GM23338 (cell line): ENCODE measurements around the gene LRRFIP1. TPM values are rescaled to one million over a fixed set of nuclear protein-coding genes. Genes with fewer than 3 reads are reported as not detected.

ENCODE experiments used
- ATAC-seq: fragments of 200-7000 bp; cut with Tn5 transposase; 3 replicates; pipeline ENCODE4 v1.9.1; 2020
- DNase-seq: peaks from one replicate; pipeline ENCODE4 v3.0.0-alpha.2; 2015; ENCODE audit warnings: low spot score
- H2AFZ ChIP-seq: fragments of 200-600 bp; sonication (generic); 2 replicates; pipeline ENCODE4 v1.8.0; 2016; ENCODE audit warnings: antibody characterized with exemption, mild to moderate bottlenecking, moderate library complexity
- H3F3A ChIP-seq: fragments of 200-600 bp; sonication (generic); replicated peaks from 2 replicates; pipeline ENCODE4 v1.8.0; 2017; ENCODE audit warnings: antibody characterized with exemption, mixed run types, low read depth
- H3K27ac ChIP-seq: fragments of 200-600 bp; sonication (generic); 2 replicates; pipeline ENCODE4 v1.6.1; 2016; ENCODE audit warnings: low read depth
- H3K27me3 ChIP-seq: fragments of 200-600 bp; sonication (generic); 2 replicates; pipeline ENCODE4 v1.8.0; 2016; ENCODE audit warnings: mild to moderate bottlenecking, mixed run types, moderate library complexity; ENCODE audit not compliant: insufficient read depth
- H3K36me3 ChIP-seq: fragments of 200-600 bp; sonication (generic); 2 replicates; pipeline ENCODE4 v1.8.0; 2016; ENCODE audit warnings: mild to moderate bottlenecking; ENCODE audit not compliant: insufficient read depth
- H3K4me1 ChIP-seq: fragments of 200-600 bp; sonication (generic); 2 replicates; pipeline ENCODE4 v1.8.0; 2016; ENCODE audit warnings: mild to moderate bottlenecking, moderate library complexity; ENCODE audit not compliant: insufficient read depth
- H3K4me2 ChIP-seq: fragments of 200-600 bp; sonication (generic); 2 replicates; pipeline ENCODE4 v1.7.1; 2017; ENCODE audit warnings: mixed run types
- H3K4me3 ChIP-seq: fragments of 200-600 bp; sonication (generic); 2 replicates; pipeline ENCODE4 v1.6.1; 2016; ENCODE audit warnings: mixed run types
- H3K79me2 ChIP-seq: fragments of 200-600 bp; sonication (generic); replicated peaks from 2 replicates; pipeline ENCODE4 v1.8.0; 2017; ENCODE audit warnings: mild to moderate bottlenecking; ENCODE audit not compliant: insufficient read depth
- H3K9me2 ChIP-seq: fragments of 200-600 bp; sonication (generic); 2 replicates; pipeline ENCODE4 v1.8.0; 2017; ENCODE audit not compliant: insufficient read depth
- H4K20me1 ChIP-seq: fragments of 200-600 bp; sonication (generic); replicated peaks from 2 replicates; pipeline ENCODE4 v1.8.0; 2017; ENCODE audit warnings: mild to moderate bottlenecking; ENCODE audit not compliant: insufficient read depth
- H3K27ac Mint-ChIP-seq: 2 replicates; pipeline ENCODE4 v1.8.0; 2020; ENCODE audit warnings: inconsistent platforms, mild to moderate bottlenecking, moderate library complexity, mixed read lengths
- H3K27me3 Mint-ChIP-seq: 3 replicates; pipeline ENCODE4 v1.8.0; 2022; ENCODE audit warnings: low read depth, mild to moderate bottlenecking, moderate library complexity, mixed read lengths, inconsistent platforms; ENCODE audit not compliant: insufficient read depth, poor library complexity
- H3K36me3 Mint-ChIP-seq: 3 replicates; pipeline ENCODE4 v1.8.0; 2021; ENCODE audit warnings: low read depth, mild to moderate bottlenecking, inconsistent platforms, moderate library complexity, mixed read lengths
- H3K4me1 Mint-ChIP-seq: 3 replicates; pipeline ENCODE4 v1.8.0; 2020; ENCODE audit warnings: mild to moderate bottlenecking, inconsistent platforms, mixed read lengths
- H3K4me3 Mint-ChIP-seq: 3 replicates; pipeline ENCODE4 v1.8.0; 2021; ENCODE audit warnings: moderate library complexity, mild to moderate bottlenecking, inconsistent platforms, mixed read lengths
- H3K9me3 Mint-ChIP-seq: 3 replicates; pipeline ENCODE4 v1.8.0; 2020; ENCODE audit warnings: moderate library complexity, mild to moderate bottlenecking, inconsistent platforms, mixed read lengths
- CREB1 ChIP-seq: fragments of 250-450 bp; sonication (Bioruptor Pico); IDR thresholded peaks from 2 replicates; pipeline ENCODE4 v1.5.0; 2020; ENCODE audit warnings: low read depth, mild to moderate bottlenecking, moderate library complexity
- EZH2 ChIP-seq: fragments of 200-600 bp; sonication (generic); IDR thresholded peaks from one replicate; pipeline ENCODE4 v1.8.0; 2017; ENCODE audit warnings: antibody characterized with exemption, mild to moderate bottlenecking, low read depth; ENCODE audit not compliant: unreplicated experiment
- EZH2phosphoT487 ChIP-seq: fragments of 200-600 bp; sonication (generic); IDR thresholded peaks from one replicate; pipeline ENCODE4 v1.8.1; 2018; ENCODE audit warnings: antibody characterized with exemption; ENCODE audit not compliant: unreplicated experiment
- NANOG ChIP-seq: IDR thresholded peaks from 2 replicates; pipeline ENCODE4 v1.6.1; 2016; ENCODE audit warnings: antibody characterized with exemption, borderline replicate concordance
- POLR2AphosphoS5 ChIP-seq: IDR thresholded peaks from 2 replicates; pipeline ENCODE4 v1.6.1; 2016; ENCODE audit warnings: antibody characterized with exemption, low read depth
- STAT1 ChIP-seq: IDR thresholded peaks from one replicate; pipeline ENCODE4 v1.6.1; 2016; ENCODE audit warnings: antibody characterized with exemption; ENCODE audit not compliant: unreplicated experiment
- ZNF114 ChIP-seq: fragments of 250-450 bp; sonication (Bioruptor Pico); IDR thresholded peaks from 2 replicates; pipeline ENCODE4 v1.5.0; 2020; ENCODE audit warnings: mild to moderate bottlenecking, moderate library complexity
- polyA plus RNA-seq: library from polyadenylated mRNA; unstranded; fragments of >200 nt; fragmentation: Nextera tagmentation; extraction: Ambion mirVana; gene quantifications from 2 replicates; pipeline ENCODE4 v1.2.1, GENCODE V29; 2016
- total RNA-seq: library from RNA; depleted of rRNA; stranded (reverse); fragments of >200 nt; shearing (Covaris generic); gene quantifications from 2 replicates; pipeline ENCODE4 v1.2.3, GENCODE V29; 2014
- TF ChIP-seq, protein P1 (sequence below), 2 experiments: fragments of 200-600 bp in 1 of 2; sonication (generic) in 1 of 2; conservative IDR thresholded peaks; 2 replicates each; pipeline versions ENCODE4 v1.5.1 to v1.6.1; 2016 to 2017; ENCODE audit warnings: antibody characterized with exemption in 2 of 2, low read depth in 2 of 2, mild to moderate bottlenecking in 2 of 2, moderate library complexity in 1 of 2
- TF ChIP-seq, protein P2 (sequence below): IDR thresholded peaks from one replicate; pipeline ENCODE4 v1.6.1; 2018; ENCODE audit warnings: antibody characterized with exemption; ENCODE audit not compliant: unreplicated experiment
- TF ChIP-seq, protein P3 (sequence below): IDR thresholded peaks from 2 replicates; pipeline ENCODE4 v1.6.1; 2016; ENCODE audit warnings: antibody characterized with exemption

LRRFIP1 gene
- total and polyA plus RNA-seq, 2 experiments from 2014 or later, result 59.6 to 178 TPM

DNA sequence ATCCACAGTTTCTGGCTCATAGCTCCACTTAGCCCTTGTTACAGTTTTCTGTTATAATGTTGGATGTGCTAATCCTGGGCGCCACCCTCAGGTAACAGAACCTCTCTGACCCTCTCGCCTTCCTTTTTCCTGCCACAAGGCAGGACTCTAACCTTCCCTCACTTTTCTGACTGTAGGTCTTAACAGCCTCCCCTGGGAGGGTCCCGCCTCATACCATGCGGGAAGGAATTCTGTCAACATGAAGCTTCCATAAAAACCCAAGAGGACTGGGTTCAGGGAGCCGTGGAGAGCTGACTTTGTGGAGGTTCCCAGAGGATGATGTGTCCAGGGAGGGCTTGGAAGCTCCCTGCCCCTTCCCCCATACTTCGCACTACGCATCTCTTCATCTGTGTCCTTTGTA, 25.0 kb upstream of the LRRFIP1 start:
- no peaks in the 10 kb centered on the region for H3K36me3 ChIP-seq
- DNase-seq (no peak), ATAC-seq (peak; percentile 19)
- H3K27me3 ChIP-seq, result no peaks in the 10 kb centered on the region
- H3K9me3 Mint-ChIP-seq, result peaks cover 25% of the 10 kb centered on the region
- H3K27ac ChIP-seq, result no peak overlapping the region
- peaks cover 24% of the 10 kb centered on the region for H3K4me1 ChIP-seq
- no peaks in the 10 kb centered on the region for H3K79me2 ChIP-seq
- no peaks in the 10 kb centered on the region for H4K20me1 ChIP-seq
- peaks cover 40% of the 10 kb centered on the region for H3K27me3 Mint-ChIP-seq
- H3K4me3 Mint-ChIP-seq, result no peak overlapping the region
- no peak for TF ChIP-seq STAT1
- TF ChIP-seq, protein P1, sequence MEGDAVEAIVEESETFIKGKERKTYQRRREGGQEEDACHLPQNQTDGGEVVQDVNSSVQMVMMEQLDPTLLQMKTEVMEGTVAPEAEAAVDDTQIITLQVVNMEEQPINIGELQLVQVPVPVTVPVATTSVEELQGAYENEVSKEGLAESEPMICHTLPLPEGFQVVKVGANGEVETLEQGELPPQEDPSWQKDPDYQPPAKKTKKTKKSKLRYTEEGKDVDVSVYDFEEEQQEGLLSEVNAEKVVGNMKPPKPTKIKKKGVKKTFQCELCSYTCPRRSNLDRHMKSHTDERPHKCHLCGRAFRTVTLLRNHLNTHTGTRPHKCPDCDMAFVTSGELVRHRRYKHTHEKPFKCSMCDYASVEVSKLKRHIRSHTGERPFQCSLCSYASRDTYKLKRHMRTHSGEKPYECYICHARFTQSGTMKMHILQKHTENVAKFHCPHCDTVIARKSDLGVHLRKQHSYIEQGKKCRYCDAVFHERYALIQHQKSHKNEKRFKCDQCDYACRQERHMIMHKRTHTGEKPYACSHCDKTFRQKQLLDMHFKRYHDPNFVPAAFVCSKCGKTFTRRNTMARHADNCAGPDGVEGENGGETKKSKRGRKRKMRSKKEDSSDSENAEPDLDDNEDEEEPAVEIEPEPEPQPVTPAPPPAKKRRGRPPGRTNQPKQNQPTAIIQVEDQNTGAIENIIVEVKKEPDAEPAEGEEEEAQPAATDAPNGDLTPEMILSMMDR (conservative IDR thresholded peaks at IDR 0.05; ENCODE audit: low read depth in 2 of 2), result peak in 1 of 2 experiments; percentile 50; a peak in 2 of 4 replicates
- no peak overlapping the region for H3K27ac Mint-ChIP-seq
- no peak overlapping the region for H3K4me3 ChIP-seq
- 0 out of 2 replicates have a peak, but pooled peaks cover 4% of the 10 kb centered on the region for H3K9me2 ChIP-seq
- H3F3A ChIP-seq, result peaks cover 2% of the 10 kb centered on the region; the same call in 1 of the 2 replicates
- peaks cover 17% of the 10 kb centered on the region for H3K36me3 Mint-ChIP-seq
- no peak overlapping the region for H3K4me2 ChIP-seq
- H2AFZ ChIP-seq, result no peak overlapping the region
- peaks cover 52% of the 10 kb centered on the region for H3K4me1 Mint-ChIP-seq

DNA sequence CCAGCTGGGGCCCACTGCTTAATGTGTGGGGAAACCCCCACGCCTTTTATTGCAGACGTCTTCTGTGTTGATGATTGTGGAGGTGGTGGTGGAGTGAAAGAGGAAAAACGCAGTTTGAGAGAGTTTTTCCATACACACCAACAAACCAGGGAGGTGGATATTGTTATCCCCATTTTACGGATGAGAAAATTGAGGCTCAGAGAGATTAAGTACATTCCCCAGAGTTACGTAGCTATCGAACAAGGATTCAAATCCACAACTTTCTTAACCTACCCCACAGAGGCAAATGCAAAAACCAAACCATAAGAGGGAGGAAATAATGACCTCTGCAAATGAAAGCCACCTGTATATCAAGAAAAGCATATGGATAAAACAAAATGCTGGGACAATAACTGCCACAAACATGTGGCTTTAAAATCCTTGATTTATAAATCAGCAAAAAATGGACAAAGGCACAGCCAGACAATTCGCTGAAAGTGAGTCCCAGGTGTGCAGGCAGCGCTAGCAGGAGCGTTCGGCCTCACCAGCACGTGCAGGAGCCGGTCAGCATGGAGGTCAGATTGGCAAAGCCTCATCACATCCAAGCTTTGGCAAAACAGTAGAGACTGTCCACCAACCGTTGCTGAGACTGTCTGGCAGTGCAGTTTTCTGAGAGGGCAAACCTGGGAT, 24.2 kb upstream of the LRRFIP1 start:
- Histone ChIP-seq H3K27me3 (no peaks in the 10 kb centered on the region), H3F3A (peaks cover 2% of the 10 kb centered on the region; the same call in 1 of the 2 replicates), H2AFZ (0 out of 2 replicates have a peak overlapping the region, but pooled peaks have one; percentile 2), H4K20me1 (no peaks in the 10 kb centered on the region), H3K4me3 (no peak overlapping the region), H3K27ac (no peak overlapping the region), H3K36me3 (no peaks in the 10 kb centered on the region), H3K4me1 (peaks cover 24% of the 10 kb centered on the region), H3K9me2 (0 out of 2 replicates have a peak, but pooled peaks cover 4% of the 10 kb centered on the region), H3K4me2 (no peak overlapping the region), H3K79me2 (no peaks in the 10 kb centered on the region)
- DNase-seq, result no peak
- no peak for ATAC-seq
- TF ChIP-seq, protein P2, sequence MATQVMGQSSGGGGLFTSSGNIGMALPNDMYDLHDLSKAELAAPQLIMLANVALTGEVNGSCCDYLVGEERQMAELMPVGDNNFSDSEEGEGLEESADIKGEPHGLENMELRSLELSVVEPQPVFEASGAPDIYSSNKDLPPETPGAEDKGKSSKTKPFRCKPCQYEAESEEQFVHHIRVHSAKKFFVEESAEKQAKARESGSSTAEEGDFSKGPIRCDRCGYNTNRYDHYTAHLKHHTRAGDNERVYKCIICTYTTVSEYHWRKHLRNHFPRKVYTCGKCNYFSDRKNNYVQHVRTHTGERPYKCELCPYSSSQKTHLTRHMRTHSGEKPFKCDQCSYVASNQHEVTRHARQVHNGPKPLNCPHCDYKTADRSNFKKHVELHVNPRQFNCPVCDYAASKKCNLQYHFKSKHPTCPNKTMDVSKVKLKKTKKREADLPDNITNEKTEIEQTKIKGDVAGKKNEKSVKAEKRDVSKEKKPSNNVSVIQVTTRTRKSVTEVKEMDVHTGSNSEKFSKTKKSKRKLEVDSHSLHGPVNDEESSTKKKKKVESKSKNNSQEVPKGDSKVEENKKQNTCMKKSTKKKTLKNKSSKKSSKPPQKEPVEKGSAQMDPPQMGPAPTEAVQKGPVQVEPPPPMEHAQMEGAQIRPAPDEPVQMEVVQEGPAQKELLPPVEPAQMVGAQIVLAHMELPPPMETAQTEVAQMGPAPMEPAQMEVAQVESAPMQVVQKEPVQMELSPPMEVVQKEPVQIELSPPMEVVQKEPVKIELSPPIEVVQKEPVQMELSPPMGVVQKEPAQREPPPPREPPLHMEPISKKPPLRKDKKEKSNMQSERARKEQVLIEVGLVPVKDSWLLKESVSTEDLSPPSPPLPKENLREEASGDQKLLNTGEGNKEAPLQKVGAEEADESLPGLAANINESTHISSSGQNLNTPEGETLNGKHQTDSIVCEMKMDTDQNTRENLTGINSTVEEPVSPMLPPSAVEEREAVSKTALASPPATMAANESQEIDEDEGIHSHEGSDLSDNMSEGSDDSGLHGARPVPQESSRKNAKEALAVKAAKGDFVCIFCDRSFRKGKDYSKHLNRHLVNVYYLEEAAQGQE, result no peak
- TF ChIP-seq STAT1 (no peak), CREB1 (CRISPR knock-in tag) (no peak), POLR2AphosphoS5 (no peak), ZNF114 (CRISPR knock-in tag) (no peak), EZH2 (no peak), EZH2phosphoT487 (no peak), NANOG (no peak)
- TF ChIP-seq, protein P3, sequence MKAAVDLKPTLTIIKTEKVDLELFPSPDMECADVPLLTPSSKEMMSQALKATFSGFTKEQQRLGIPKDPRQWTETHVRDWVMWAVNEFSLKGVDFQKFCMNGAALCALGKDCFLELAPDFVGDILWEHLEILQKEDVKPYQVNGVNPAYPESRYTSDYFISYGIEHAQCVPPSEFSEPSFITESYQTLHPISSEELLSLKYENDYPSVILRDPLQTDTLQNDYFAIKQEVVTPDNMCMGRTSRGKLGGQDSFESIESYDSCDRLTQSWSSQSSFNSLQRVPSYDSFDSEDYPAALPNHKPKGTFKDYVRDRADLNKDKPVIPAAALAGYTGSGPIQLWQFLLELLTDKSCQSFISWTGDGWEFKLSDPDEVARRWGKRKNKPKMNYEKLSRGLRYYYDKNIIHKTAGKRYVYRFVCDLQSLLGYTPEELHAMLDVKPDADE, result no peak
- TF ChIP-seq, protein P1 (conservative IDR thresholded peaks at IDR 0.05; ENCODE audit: low read depth in 2 of 2), result no peak
- Mint-ChIP-seq H3K4me3 (no peak overlapping the region), H3K4me1 (peaks cover 47% of the 10 kb centered on the region), H3K27ac (peak overlapping the region; percentile 19; the same call in 1 of the 2 replicates), H3K27me3 (peaks cover 36% of the 10 kb centered on the region), H3K36me3 (peaks cover 25% of the 10 kb centered on the region), H3K9me3 (peaks cover 32% of the 10 kb centered on the region)
